Motor neuron (in vitro differentiated cells): ENCODE results near the gene PON1. TPM values are rescaled to one million over a fixed set of nuclear protein-coding genes. Genes with fewer than 3 reads are reported as not detected.
A peak's percentile ranks its signal among the peaks of the same experiment; 100 is the strongest.

Source experiments
- ATAC-seq, 8 experiments: fragments of 200-7000 bp; cut with Tn5 transposase; replicated peaks in 6 of 8; 2 replicates each; pipeline ENCODE4 v1.8.0; 2021; ENCODE audit warnings: mild to moderate bottlenecking in 8 of 8, moderate library complexity in 8 of 8
- H3K27ac ChIP-seq, 2 donors: fragments of 250-450 bp; sonication (Bioruptor Pico); 2 replicates each; pipeline ENCODE4 v1.9.0; 2021; ENCODE audit warnings: antibody characterized with exemption in 2 of 2, mild to moderate bottlenecking in 2 of 2, moderate library complexity in 1 of 2
- H3K4me1 ChIP-seq, 2 donors: fragments of 250-450 bp; sonication (Bioruptor Pico); replicated peaks in 1 of 2; 2 replicates each; pipeline ENCODE4 v1.6.1; 2021; ENCODE audit warnings: antibody characterized with exemption in 2 of 2, mild to moderate bottlenecking in 2 of 2, moderate library complexity in 1 of 2
- H3K4me3 ChIP-seq, 5 donors: fragments of 250-450 bp; sonication (Bioruptor Pico); 2 replicates each; pipeline ENCODE4 v1.9.0; 2021; ENCODE audit warnings: antibody characterized with exemption in 5 of 5, mild to moderate bottlenecking in 5 of 5, moderate library complexity in 4 of 5
- WGBS, 10 experiments: fragments of 450-650 bp; shearing (Covaris generic); methylation state at CpG; one replicate each; pipeline ENCODE4 v1.0.0; 2022; 5-methylcytosine and 5-hydroxymethylcytosine counted together
- in situ Hi-C, 9 experiments: fragments of 400-800 bp; cut with MboI; loops; one replicate each; pipeline ENCODE4 v1.15.0; 2021; ENCODE audit warnings: low sequenced_read_pairs in 9 of 9, low pct_unique_long_range_greater_than_20kb in 2 of 9; ENCODE audit not compliant: unreplicated experiment in 9 of 9
- total RNA-seq, 8 experiments: library from RNA; unstranded; fragments of 300-600 nt; gene quantifications; 2 replicates each; pipeline versions ENCODE4 v1.2.3 to v1.2.4, GENCODE V29; 2022

PON1 gene
- total RNA-seq, 8 experiments from 2014 or later = 0.13 to 0.90 (median 0.33) TPM; not detected in 3

DNA sequence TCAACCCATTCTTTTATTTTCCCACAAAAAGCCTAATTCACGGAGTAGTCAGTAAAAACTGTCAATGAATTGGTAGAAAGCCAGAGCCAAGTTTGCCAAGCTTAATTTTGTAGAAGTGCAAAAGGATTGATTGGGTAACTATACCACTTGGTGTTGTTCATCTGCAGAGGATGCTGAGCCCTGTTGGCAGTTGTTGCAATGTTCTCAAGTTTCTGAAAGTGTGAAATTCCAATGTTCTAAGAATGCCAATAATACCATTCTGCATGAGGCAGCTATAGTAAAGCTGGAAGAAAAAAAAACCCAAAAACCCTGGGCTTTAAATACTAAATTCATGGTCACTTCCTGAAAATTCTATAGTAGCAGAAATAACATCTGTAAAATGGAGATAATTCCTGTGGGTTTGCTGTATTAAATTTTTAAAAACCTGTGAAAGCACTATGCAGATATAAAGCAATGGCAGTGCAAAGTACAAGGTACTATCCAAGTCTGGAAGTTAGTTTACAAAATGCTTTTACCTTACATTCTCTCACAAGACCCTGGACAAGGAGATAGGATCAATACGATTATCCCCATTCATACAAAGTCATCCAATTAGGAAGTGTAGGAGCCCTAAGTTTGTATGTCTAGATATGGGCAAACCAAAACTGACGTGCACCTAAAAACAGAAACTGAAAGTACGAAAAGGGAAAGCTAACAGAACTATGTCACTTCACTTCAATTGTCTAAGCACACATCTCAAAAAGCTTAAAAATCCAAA is 6.0 kb upstream of the PON1 start:
- peak in 2 of 8 experiments; percentile 8 to 22 for ATAC-seq
- no peaks in the 10 kb centered on the region for H3K4me1 ChIP-seq
- in situ Hi-C loops = no loop called here
- 12 to 100% (median 75%) methylated on average over 1 to 4 of the region's 4 CpGs for WGBS, 10 experiments
- no peak overlapping the region for H3K27ac ChIP-seq
- H3K4me3 ChIP-seq = no peak overlapping the region

DNA sequence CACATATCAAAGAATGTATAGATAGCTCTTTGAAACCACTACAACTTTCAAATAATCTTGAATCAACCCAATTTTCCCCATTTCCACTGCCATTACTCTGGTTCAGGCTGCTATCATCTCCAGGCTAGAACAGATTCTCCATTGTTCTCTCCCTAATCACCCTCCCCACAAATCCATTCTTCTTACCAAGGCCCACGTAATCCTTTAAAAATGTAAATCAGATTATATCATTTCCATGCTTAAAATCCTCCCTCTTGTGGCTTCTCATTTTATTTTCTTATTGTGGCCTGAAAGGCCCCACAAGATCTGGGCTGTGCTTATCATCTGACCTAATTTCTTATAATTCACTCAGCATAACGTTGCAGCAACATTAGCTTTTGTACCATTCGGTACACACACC is 3.0 kb upstream of the PON1 start:
- no peak overlapping the region for H3K4me3 ChIP-seq
- in situ Hi-C loops = no loop called here
- WGBS, 10 experiments = 42 to 96% (median 80%) methylated on average over 2 to 3 of the region's 3 CpGs; no CpG with 5 or more reads in 2 of the 10 experiments
- H3K4me1 ChIP-seq = no peaks in the 10 kb centered on the region
- ATAC-seq = no peak
- no peak overlapping the region for H3K27ac ChIP-seq

DNA sequence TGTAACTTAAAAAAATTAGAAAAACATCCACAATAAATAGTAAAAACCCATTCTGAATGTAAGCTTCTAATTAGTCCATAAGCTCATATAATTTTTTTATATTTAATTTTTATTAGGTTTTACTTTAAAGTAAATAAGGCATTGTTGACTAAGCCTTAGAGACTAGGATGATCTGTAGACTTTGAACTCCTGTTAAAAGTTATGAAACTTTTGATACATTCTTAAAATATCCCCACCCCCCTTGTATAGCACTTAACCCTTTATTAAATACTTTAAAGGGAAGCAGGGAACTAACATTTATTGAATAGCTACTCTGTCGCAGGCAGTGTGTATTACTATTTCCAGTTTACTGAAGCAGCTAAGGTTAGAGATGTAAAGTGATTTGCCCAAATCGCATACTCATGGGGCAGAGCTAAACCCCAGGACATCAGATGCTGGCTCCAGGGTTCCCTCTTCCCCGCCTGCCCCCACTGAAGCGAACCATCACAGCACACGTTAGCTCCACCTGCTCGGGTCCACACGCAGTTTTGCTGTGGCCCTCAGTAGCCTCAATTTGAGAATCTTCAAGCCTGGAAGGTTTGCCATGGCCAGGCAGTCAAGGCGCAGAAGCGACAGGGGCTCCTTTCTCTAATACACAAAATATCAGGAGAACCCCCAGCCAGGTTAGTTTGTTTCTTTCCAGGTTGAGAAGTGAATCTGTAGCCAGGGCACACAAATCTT is 762 bp downstream of the PON1 start:
- WGBS, 10 experiments = 34 to 100% (median 90%) methylated on average over 1 to 7 of the region's 9 CpGs; no CpG with 5 or more reads in 1 of the 10 experiments
- Histone ChIP-seq H3K27ac (no peak overlapping the region), H3K4me1 (peaks cover 0 to 3% of the 10 kb centered on the region in 2 donors), H3K4me3 (no peak overlapping the region)
- ATAC-seq = no peak
- in situ Hi-C loops = no loop called here

DNA sequence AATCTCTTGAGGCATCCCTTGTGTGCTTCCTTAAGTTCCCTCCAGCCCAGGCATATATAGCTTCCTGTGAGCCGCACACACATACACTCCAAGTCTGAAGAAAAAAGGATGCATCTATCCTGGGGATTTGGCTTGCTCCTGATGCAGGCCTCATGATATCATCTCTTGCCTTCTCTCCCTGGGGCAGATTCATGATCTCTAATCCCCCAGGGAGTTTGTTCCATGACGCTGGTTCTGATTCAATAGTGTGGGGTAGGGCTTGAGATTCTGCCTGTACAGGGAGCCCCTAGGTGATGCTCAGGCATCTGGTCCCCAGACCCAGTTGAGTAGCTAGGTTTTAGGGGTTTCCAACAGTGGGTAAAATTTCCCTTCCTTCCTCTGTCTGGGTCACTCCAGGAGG is 1.5 kb downstream of the PON1 start:
- no peak overlapping the region for H3K27ac ChIP-seq
- in situ Hi-C loops = no loop called here
- H3K4me1 ChIP-seq = peaks cover 3 to 10% of the 10 kb centered on the region in 2 donors
- no peak overlapping the region for H3K4me3 ChIP-seq
- 0 to 100% (median 40%) methylated on average over 1 to 2 of the region's 2 CpGs; no CpG with 5 or more reads in 5 of the 10 experiments for WGBS, 10 experiments
- ATAC-seq = peak in 5 of 8 experiments; percentile 44 to 90 (median 76)

DNA sequence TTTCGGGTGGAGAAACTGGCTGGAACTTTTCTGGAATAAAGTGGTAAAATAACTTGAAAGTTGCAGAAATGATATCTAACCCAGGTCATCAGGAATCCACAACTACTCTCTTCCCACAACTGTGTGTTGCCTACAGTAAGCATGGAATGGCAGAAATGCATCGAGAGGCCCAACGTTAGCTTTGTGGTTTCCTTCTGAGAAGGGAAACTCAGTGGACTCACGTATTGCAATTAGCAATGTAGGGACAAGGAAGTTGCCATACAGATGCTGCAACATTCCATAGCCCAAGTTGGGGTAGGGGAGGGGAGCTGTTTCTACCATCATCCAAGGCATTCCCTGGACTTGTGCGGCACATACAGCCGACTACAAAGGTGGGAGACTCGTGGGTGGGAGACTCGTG is 1.9 kb downstream of the PON1 start:
- H3K27ac ChIP-seq = no peak overlapping the region
- in situ Hi-C loops = no loop called here
- no peak for ATAC-seq
- peaks cover 8 to 11% of the 10 kb centered on the region in 2 donors for H3K4me1 ChIP-seq
- 50 to 93% (median 68%) methylated on average over 1 to 8 of the region's 8 CpGs; no CpG with 5 or more reads in 3 of the 10 experiments for WGBS, 10 experiments
- H3K4me3 ChIP-seq = no peak overlapping the region

DNA sequence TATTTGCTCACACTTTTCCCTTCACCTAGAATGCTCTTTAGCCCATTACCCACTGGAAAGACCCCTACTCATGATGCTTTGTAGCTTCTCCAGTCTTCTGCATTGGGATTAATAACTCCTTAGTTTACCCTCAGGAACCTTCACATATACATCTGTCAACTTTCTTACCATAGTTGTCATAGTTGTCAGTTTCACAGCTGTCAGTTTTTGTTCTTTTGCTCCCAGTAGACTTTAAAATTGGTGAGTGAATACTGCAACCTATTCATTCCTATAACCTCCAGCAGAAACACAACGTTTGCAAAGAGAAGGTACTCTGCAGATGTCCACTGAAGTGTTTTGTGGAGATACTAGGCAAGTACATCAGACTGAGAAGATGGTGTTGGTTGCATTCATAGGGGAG is 2.6 kb downstream of the PON1 start:
- Histone ChIP-seq H3K4me3 (no peak overlapping the region), H3K4me1 (peaks cover 11% of the 10 kb centered on the region in 2 donors), H3K27ac (no peak overlapping the region)
- WGBS, 10 experiments = 0 to 100% (median 25%) methylated on average over 1 of the region's 1 CpG; no CpG with 5 or more reads in 2 of the 10 experiments
- in situ Hi-C loops = no loop called here
- ATAC-seq = no peak

DNA sequence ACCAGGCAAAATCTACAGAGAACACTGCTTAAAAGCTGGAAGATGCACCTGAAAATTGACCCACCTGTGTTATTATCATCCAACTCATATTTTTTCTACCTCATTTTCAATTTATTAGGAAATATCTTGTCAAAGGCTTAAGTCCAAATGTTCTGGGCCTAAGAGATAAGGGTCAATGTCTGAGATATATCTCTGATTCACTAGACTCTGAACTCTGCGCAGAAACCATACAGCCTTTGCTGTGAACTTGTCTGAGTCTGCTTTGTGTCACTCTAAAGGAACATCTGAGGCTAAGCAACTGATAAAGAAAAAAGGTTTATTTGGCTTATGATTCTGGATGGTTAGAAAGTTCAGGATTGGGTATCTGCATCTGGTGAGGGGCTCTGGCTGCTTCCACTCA is 3.7 kb downstream of the PON1 start:
- 75 to 100% (median 100%) methylated on average over 1 of the region's 1 CpG; no CpG with 5 or more reads in 5 of the 10 experiments for WGBS, 10 experiments
- in situ Hi-C loops = no loop called here
- peaks cover 11% of the 10 kb centered on the region in 2 donors for H3K4me1 ChIP-seq
- H3K27ac ChIP-seq = no peak overlapping the region
- ATAC-seq = no peak
- no peak overlapping the region for H3K4me3 ChIP-seq

DNA sequence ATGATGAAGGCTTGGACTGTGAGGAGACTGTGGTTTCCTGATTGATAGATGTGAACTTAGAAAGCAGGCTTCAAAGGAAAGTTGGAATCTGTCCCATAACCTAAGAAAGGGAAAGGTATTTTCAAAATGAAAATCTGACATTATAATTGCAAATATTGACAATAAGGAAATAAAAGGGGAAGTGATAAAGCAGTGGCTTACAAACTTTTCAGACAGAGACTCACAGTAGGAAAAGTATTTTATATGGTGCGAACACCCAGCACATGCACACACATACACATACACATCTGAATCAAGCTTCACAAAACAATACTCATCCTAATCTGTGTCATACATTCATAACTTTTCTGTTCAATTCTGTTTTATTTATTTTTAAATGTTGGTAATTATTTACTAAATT is 4.8 kb downstream of the PON1 start:
- Histone ChIP-seq H3K27ac (no peak overlapping the region), H3K4me3 (no peak overlapping the region), H3K4me1 (peaks cover 11% of the 10 kb centered on the region in 2 donors)
- 83 to 100% (median 93%) methylated on average over 1 of the region's 1 CpG; no CpG with 5 or more reads in 6 of the 10 experiments for WGBS, 10 experiments
- ATAC-seq = no peak
- in situ Hi-C loops = no loop called here

DNA sequence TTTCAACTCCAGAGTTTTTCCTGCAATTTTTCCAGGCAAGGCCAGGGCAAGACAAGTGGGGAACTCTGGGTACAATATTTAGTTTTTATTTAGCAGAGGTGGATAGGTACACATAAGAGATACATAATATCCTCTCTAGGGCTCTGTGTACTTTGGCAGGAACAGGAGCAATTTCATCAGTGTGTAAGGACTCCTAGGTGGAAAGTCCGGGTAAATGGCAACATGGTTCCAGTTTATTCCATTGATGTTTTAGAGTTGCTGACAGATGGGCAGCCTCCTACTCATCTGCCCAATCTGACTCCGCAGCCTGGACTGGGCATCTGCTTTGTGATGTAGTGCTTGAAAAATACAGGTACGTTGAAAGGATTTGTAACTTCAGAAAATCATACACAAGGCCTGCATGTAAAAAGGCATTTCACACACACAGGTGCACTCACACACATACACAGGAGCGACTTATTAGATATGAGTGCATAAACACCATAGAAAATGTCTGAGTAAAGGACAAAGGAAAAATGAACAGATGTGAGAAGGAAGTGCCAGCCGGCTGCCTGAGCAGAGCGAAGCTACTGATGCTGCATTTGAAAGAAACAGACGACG is 5.7 kb downstream of the PON1 start:
- peaks cover 11% of the 10 kb centered on the region in 2 donors for H3K4me1 ChIP-seq
- WGBS, 10 experiments = 8 to 85% (median 73%) methylated on average over 1 to 8 of the region's 8 CpGs; no CpG with 5 or more reads in 1 of the 10 experiments
- no peak for ATAC-seq
- no peak overlapping the region for H3K4me3 ChIP-seq
- in situ Hi-C loops = no loop called here
- H3K27ac ChIP-seq = peak overlapping the region in 1 of 2 donors; percentile 17

DNA sequence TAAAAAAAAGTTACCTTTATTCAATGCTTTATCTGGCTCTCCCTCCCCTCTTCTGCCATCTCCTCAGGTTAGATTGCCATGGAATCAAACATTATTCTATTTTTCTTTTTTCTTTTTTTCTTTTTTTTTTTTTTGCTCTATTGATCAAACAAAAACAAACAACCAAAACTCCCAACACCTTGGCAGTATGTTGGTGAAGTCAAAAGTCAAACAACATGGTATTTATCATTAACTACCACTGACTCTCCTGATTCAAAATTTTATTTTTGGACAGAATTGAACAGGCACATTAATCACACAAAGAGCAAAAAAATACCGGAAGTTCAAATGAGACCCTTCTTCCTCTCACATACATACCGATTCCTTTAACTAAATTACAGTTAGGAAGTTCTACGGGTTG is 6.4 kb downstream of the PON1 start:
- 50 to 100% (median 89%) methylated on average over 2 to 3 of the region's 3 CpGs; no CpG with 5 or more reads in 2 of the 10 experiments for WGBS, 10 experiments
- Histone ChIP-seq H3K4me3 (no peak overlapping the region), H3K27ac (no peak overlapping the region), H3K4me1 (peaks cover 11% of the 10 kb centered on the region in 2 donors)
- ATAC-seq = no peak
- in situ Hi-C loops = no loop called here

DNA sequence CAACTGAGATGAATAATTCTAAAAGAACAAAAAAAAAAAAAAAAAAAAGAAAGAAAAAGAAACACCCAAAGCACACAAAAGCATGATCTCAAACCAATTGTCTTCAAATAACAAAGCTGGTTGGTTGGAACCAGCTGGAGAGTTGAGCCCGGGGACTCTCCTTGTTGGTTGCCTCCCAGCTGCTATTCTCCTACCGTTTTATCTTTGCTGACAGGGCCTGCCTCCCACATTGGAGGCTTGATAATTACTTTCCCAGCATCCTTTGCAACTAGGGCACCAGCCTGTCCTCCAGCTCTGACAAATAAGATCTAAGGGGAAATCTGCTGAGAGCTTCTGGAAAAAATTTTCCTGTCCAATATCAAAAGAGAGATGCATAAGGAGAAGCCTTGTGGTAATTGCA is 6.8 kb downstream of the PON1 start:
- WGBS, 10 experiments = 0 to 26% (median 8%) methylated on average over 1 to 2 of the region's 2 CpGs; no CpG with 5 or more reads in 1 of the 10 experiments
- peaks cover 11% of the 10 kb centered on the region in 2 donors for H3K4me1 ChIP-seq
- H3K27ac ChIP-seq = no peak overlapping the region
- in situ Hi-C loops = no loop called here
- peak in 5 of 8 experiments; percentile 99 to 100 (median 99) for ATAC-seq
- H3K4me3 ChIP-seq = no peak overlapping the region

DNA sequence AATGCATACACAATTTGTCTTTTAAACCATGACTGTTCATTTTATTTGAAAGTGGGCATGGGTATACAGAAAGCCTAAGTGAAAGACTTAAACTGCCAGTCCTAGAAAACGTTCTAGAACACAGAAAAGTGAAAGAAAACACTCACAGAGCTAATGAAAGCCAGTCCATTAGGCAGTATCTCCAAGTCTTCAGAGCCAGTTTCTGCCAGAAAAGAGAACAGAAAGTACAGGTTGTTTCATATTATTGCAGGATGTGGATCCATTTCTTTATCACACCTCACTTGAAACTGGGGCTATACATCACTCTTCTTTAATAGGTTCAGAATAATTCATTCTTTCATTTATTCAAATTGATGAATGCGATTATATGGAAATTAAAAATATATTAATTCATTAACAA is 7.7 kb downstream of the PON1 start:
- no peak overlapping the region for H3K4me3 ChIP-seq
- no peak for ATAC-seq
- H3K27ac ChIP-seq = no peak overlapping the region
- peaks cover 11% of the 10 kb centered on the region in 2 donors for H3K4me1 ChIP-seq
- in situ Hi-C loops = no loop called here
- WGBS, 10 experiments = 43 to 100% (median 86%) methylated on average over 1 to 2 of the region's 2 CpGs

DNA sequence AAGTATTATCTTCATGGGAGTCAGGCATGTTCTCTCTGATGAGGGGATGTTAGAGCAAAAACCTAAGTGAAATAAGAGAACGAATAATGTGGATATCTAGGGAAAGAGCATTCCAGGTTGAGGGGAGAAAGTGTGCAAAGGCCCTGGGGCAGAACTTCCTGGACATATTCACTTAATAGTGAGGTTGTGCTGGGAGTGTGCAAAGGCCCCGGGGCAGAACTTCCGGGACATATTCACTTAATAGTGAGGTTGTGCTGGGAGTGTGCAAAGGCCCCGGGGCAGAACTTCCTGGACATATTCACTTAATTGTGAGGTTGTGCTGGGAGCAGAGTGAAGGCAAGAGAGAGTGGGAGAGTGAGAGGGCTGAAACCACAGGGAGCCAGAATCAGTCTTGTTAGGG is 11.8 kb downstream of the PON1 start:
- Histone ChIP-seq H3K4me1 (peaks cover 9 to 24% of the 10 kb centered on the region in 2 donors), H3K27ac (no peak overlapping the region), H3K4me3 (no peak overlapping the region)
- WGBS, 10 experiments = 53 to 100% (median 92%) methylated on average over 1 to 4 of the region's 4 CpGs; no CpG with 5 or more reads in 2 of the 10 experiments
- in situ Hi-C loops = no loop called here
- no peak for ATAC-seq
